GM23338 (cell line): ENCODE measurements around the gene LMOD1.

Experiments
- CREB1 ChIP-seq: fragments of 250-450 bp; sonication (Bioruptor Pico); IDR thresholded peaks from 2 replicates; pipeline ENCODE4 v1.5.0; 2020; ENCODE audit warnings: low read depth, mild to moderate bottlenecking, moderate library complexity
- ETS1 ChIP-seq: IDR thresholded peaks from 2 replicates; pipeline ENCODE4 v1.6.1; 2016; ENCODE audit warnings: antibody characterized with exemption
- EZH2 ChIP-seq: fragments of 200-600 bp; sonication (generic); IDR thresholded peaks from one replicate; pipeline ENCODE4 v1.8.0; 2017; ENCODE audit warnings: antibody characterized with exemption, mild to moderate bottlenecking, low read depth; ENCODE audit not compliant: unreplicated experiment
- EZH2phosphoT487 ChIP-seq: fragments of 200-600 bp; sonication (generic); IDR thresholded peaks from one replicate; pipeline ENCODE4 v1.8.1; 2018; ENCODE audit warnings: antibody characterized with exemption; ENCODE audit not compliant: unreplicated experiment
- JUNB ChIP-seq: IDR thresholded peaks from one replicate; pipeline ENCODE4 v1.6.1; 2016; ENCODE audit warnings: antibody characterized with exemption; ENCODE audit not compliant: unreplicated experiment
- POLR2AphosphoS5 ChIP-seq: IDR thresholded peaks from 2 replicates; pipeline ENCODE4 v1.6.1; 2016; ENCODE audit warnings: antibody characterized with exemption, low read depth
- STAT1 ChIP-seq: IDR thresholded peaks from one replicate; pipeline ENCODE4 v1.6.1; 2016; ENCODE audit warnings: antibody characterized with exemption; ENCODE audit not compliant: unreplicated experiment
- TF ChIP-seq, protein P1 (sequence below), 2 experiments: fragments of 200-600 bp in 1 of 2; sonication (generic) in 1 of 2; conservative IDR thresholded peaks; 2 replicates each; pipeline versions ENCODE4 v1.5.1 to v1.6.1; 2016 to 2017; ENCODE audit warnings: antibody characterized with exemption in 2 of 2, low read depth in 2 of 2, mild to moderate bottlenecking in 2 of 2, moderate library complexity in 1 of 2
- TF ChIP-seq, protein P2 (sequence below): IDR thresholded peaks from one replicate; pipeline ENCODE4 v1.6.1; 2018; ENCODE audit warnings: antibody characterized with exemption; ENCODE audit not compliant: unreplicated experiment

GRCh38 chr1:201911826-201912571 lies 34.3 kb downstream of the LMOD1 start:
- TF ChIP-seq, protein P1, sequence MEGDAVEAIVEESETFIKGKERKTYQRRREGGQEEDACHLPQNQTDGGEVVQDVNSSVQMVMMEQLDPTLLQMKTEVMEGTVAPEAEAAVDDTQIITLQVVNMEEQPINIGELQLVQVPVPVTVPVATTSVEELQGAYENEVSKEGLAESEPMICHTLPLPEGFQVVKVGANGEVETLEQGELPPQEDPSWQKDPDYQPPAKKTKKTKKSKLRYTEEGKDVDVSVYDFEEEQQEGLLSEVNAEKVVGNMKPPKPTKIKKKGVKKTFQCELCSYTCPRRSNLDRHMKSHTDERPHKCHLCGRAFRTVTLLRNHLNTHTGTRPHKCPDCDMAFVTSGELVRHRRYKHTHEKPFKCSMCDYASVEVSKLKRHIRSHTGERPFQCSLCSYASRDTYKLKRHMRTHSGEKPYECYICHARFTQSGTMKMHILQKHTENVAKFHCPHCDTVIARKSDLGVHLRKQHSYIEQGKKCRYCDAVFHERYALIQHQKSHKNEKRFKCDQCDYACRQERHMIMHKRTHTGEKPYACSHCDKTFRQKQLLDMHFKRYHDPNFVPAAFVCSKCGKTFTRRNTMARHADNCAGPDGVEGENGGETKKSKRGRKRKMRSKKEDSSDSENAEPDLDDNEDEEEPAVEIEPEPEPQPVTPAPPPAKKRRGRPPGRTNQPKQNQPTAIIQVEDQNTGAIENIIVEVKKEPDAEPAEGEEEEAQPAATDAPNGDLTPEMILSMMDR (conservative IDR thresholded peaks at IDR 0.05; ENCODE audit: low read depth in 2 of 2), result no peak
- TF ChIP-seq, protein P2, sequence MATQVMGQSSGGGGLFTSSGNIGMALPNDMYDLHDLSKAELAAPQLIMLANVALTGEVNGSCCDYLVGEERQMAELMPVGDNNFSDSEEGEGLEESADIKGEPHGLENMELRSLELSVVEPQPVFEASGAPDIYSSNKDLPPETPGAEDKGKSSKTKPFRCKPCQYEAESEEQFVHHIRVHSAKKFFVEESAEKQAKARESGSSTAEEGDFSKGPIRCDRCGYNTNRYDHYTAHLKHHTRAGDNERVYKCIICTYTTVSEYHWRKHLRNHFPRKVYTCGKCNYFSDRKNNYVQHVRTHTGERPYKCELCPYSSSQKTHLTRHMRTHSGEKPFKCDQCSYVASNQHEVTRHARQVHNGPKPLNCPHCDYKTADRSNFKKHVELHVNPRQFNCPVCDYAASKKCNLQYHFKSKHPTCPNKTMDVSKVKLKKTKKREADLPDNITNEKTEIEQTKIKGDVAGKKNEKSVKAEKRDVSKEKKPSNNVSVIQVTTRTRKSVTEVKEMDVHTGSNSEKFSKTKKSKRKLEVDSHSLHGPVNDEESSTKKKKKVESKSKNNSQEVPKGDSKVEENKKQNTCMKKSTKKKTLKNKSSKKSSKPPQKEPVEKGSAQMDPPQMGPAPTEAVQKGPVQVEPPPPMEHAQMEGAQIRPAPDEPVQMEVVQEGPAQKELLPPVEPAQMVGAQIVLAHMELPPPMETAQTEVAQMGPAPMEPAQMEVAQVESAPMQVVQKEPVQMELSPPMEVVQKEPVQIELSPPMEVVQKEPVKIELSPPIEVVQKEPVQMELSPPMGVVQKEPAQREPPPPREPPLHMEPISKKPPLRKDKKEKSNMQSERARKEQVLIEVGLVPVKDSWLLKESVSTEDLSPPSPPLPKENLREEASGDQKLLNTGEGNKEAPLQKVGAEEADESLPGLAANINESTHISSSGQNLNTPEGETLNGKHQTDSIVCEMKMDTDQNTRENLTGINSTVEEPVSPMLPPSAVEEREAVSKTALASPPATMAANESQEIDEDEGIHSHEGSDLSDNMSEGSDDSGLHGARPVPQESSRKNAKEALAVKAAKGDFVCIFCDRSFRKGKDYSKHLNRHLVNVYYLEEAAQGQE, result no peak
- TF ChIP-seq POLR2AphosphoS5 (no peak), JUNB (no peak), EZH2phosphoT487 (no peak), CREB1 (CRISPR knock-in tag) (no peak), EZH2 (no peak), STAT1 (no peak), ETS1 (no peak)
